ENCODE data around the gene PTPN14. TPM values are rescaled to one million over a fixed set of nuclear protein-coding genes. Genes with fewer than 3 reads are reported as not detected.

PTPN14 gene
- total RNA-seq, 1 donor from 2014 or later: 1.6 TPM

DNA sequence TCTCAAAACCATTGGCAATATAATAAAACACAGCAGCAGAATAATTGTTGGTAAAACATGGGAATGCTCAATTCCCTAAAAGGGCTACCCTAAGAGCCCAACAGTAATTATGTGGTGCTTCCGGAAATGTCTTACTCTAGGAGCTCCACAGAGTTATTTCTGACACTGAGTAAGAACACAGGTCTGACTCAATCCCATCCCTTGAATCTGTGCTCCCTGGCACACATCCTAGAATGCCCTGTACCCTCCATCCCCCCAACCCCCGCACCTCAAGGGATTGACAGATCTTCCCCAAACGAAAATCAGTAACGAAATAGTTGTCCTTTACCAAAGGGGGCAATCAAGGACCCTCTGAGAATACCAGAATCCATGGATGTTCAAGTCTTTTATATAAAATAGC lies 198.6 kb downstream of the PTPN14 start:
- FAIRE-seq (no peak), DNase-seq (ENCODE audit: low spot score in 2 of 2) (no peak)

DNA sequence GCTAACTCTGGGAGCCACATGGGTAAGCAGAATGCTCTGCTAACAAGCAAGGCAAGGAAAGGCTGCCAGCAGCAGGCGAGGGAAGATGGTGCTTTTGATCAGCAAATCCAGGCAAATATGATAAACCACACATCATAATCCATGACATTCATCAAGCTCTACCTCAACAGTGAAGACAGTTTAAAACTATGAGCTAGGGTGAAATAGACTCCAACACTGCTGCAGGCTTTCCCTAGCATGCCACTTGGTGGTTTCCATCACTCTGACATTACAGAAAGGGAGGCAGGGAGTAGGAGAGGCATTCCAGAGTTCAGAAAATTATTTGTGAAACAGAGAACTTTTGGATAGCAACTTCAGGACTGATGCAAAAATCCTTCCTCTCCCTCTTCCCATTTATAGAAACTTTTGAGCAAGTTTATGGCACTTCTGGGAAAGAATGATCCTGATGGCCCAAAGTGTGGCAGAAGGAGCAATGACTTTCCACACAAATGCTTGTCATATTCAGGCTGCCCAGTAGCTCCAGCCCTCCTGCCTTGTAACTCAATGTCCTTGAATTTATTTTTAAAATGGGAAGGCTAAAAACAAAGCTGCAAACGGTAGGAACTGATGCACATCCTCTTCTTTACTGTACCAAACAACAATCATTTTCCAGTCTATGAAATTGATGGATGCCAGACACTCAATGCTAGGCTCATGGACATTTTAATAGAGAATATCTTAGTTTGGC lies 199.7 kb downstream of the PTPN14 start:
- no peak for DNase-seq (ENCODE audit: low spot score in 2 of 2)
- FAIRE-seq: no peak

DNA sequence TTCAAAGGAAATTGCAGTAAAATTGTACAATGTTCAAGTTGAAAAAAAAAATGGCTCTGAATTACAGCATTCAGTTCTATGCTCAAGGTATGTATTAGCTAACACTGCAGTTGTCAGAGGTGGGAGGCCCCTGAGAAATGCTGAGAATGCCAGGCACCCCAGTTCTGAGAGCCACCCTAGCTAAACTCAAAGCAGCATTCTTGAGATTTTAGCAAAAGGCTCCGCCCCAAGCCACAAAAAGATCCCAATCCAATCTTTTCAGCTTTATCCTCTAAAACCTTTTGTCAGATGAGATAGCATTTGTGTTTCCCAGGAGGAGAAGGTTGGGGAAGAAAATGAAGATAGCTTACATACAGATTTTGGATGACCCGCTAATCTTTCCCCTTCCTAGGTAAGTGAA lies 201.6 kb downstream of the PTPN14 start:
- no peak for DNase-seq (ENCODE audit: low spot score in 2 of 2)
- no peak for FAIRE-seq

DNA sequence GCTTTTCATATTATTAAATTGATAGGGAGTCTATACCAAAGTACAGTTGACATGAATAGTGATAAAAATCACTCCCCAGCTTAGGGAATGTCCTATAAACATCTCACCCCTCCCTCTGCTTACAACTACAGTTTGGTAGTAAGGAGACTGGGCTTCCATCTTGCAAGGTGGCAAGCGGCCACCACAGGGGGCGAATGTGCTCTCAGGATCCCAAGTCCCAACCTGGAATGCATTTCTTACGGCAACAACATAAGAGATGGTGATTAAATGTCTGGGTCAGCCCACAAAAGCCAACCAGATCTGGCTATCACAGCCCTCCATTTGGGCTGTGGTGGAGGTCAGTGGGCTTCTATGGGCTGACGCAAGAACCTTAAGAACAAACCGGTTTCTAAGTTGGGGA lies 202.4 kb downstream of the PTPN14 start:
- DNase-seq (ENCODE audit: low spot score in 2 of 2) (no peak), FAIRE-seq (no peak)

DNA sequence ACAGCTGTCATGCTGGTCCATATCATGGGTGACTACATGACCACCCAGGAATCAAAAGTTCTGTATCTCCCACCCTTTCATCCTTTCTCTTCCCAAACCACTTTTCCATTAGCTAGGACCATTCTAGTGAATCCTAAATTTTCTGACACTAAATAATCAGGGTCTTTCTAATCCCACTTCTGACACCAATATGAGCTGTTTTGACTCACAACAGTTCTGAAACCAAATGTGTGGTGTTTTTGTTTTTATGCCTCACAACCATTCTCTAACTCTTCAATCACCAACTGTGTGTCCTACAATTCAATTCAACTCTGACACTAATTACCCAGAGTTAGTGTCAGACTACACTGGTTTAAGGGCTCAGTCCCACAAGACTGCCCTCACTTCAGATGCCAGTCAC lies 206.5 kb downstream of the PTPN14 start:
- DNase-seq (ENCODE audit: low spot score in 2 of 2): no peak
- FAIRE-seq: no peak

DNA sequence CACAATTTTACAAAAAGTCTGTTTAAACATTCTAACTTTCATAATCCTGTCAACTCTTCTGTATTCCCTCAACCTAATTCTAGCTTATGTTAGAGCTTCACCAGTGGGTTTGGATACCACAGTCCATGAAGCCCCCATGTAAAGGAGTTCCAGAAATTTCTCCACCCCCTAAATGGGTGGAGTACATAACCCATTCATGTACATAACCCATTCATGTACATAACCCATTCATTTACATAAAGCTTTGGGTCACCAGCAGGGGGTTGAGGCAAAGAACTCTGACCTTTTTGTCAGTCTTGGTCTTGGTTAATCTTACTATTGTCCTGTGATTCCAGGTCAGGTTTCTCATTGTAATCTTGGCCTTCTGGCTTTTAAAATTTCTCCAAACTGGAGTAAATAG lies 208.9 kb downstream of the PTPN14 start:
- DNase-seq (ENCODE audit: low spot score in 2 of 2) (no peak), FAIRE-seq (no peak)

DNA sequence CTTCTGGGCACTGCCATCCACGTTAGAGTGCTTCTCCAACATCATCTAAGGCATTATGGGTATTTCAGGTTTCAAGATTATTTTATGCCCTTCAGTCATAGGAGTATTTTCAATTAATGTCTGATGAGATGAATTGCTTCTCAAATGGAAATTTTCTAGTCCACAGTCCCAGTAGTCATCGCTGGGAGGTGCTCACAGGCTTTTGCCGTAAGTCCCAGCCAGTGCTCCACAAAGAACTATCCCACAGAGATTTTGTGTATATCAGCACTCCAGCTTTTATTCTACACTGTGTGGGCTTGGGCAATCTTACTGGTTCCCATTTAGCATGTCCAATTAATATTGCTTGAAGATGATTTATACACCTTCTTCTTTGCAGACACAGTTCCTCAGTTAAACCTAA lies 209.5 kb downstream of the PTPN14 start:
- DNase-seq (ENCODE audit: low spot score in 2 of 2) (no peak), FAIRE-seq (no peak)

DNA sequence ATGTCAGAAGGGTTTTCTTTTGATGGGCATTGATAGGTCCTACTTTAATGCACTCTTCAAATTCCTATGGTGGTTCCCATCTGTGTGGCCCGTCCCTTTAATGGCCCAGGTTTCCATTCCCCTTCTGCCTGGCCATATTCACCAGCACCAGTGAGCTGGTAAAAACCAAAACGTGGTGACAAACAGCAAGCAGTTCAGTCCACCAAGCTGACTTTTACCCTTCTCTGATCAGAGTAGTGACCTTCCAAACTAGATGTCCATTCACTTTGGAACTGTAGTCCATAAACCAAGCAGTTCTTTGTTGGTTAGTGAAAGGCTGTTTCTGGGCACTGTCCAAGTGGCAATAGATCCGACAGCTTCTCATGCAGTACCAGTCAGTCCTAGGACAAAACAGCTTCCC lies 209.9 kb downstream of the PTPN14 start:
- FAIRE-seq (no peak), DNase-seq (ENCODE audit: low spot score in 2 of 2) (no peak)

DNA sequence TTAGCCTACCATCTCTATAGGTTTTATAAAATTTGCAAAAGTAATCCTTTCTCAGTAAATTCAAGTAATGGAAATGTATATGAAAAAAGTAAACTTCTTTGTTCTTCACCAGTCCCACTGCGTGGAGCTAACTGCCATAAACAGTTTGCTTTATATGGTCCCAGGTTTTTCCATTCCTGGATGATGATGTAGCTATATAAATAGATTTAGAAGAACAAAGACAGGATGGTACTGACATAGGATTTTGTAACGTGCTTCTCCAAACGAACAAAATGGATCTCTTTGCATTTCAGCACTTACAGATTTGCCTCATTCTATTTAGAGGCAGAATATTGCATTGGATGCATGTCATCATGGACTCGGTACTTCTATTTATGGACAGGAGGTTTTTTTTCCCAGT lies 213.2 kb downstream of the PTPN14 start:
- FAIRE-seq (no peak), DNase-seq (ENCODE audit: low spot score in 2 of 2) (no peak)

DNA sequence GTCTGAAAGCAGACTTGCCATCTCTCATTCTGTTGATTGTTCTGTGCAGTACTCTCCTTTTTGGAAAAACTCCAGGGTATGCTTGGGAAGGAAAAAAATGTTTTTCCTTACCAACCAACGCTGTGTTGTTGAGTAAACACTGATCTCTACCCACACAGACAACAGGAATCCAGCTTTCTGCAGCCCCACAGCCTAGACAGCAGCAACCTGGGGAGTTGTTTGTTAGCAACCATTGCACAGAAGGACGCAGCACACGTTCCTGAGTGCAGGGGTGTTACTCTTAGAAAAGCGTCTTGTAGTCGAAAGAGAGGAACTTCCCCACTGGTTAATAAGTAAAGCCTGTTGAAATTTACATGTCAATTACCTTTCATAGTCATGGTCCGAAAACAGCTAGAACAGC lies 213.9 kb downstream of the PTPN14 start:
- no peak for FAIRE-seq
- DNase-seq (ENCODE audit: low spot score in 2 of 2): no peak

DNA sequence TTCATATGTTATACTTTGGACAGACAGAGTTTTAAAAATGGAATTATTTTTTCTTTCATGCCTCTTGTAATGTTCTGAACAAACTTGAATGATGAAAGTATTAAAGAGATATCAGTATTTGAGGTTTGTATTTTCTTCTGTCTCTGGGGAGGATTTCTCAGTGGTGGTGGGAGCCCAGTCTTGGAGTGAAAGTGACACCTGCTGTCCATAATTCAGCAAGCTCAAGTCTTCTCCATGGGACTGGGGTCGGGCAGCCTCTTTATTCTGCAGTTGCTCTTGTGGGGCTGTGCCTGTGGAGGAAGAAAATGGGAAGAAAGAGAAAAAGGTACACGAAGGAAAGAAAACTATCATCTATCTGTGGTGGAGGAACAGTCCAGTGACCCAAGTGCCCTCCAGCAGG lies 214.4 kb downstream of the PTPN14 start:
- FAIRE-seq (no peak), DNase-seq (ENCODE audit: low spot score in 2 of 2) (no peak)

DNA sequence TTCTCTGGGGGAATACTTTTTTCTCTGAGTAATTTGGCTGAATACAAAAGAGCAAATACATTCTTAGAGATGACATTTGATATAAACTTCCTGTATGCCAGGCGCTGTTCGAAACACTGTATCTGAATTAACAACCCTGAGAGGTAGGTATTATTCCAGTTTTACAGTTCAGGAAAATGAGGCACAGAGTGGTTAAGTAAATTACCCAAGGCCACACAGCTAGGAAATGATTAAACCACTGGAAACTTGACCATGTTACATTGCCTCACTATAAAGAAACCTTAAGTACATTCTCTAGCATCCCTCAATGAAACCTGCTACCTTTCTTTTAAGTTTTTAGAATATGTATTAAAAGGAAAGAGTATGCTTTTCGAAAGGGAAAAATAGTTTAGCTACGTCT lies 215.8 kb downstream of the PTPN14 start:
- FAIRE-seq (no peak), DNase-seq (ENCODE audit: low spot score in 2 of 2) (no peak)

DNA sequence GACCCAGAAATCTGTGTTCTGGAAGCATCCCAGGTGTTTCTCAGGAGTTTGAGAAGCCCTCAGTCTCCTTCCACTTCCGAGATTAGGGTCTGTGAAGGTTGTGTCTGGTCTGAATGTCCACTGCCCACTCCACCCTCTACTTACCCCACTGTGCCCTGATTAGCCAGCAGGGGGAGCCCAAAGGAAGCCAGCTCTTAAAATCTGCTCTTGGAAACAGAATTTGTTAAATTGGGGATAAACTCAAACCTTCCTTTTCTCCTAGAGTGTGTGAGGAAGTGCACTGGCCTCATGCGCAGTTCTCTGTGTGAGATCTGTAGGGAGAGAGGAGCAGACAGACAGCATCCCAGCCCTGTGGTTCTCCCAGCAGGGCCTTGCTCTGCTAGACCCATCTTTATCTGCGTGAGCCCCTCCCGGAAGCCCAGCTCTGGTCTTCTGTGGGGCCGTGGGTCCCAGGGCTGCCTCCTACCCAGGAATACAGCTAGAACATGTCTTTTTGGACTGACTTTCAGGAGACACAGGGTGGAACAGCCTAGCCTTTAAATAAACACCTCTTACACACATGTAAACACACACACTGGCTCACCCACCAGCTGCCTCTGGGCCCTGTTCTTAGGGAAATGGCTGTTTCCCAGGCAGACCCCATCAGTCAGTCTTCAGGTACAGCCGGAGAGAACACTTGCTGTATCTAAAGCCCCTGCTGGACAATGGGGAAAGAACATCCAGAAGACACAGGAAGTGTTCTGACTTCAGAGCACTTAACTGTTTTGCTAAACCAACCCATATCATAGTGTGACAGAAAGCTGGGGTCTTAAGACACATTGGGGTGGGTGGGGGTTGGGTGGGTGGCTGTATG lies 218.2 kb downstream of the PTPN14 start:
- DNase-seq (ENCODE audit: low spot score in 2 of 2) (peak in 1 of 2 donors; percentile 45), FAIRE-seq (no peak)

DNA sequence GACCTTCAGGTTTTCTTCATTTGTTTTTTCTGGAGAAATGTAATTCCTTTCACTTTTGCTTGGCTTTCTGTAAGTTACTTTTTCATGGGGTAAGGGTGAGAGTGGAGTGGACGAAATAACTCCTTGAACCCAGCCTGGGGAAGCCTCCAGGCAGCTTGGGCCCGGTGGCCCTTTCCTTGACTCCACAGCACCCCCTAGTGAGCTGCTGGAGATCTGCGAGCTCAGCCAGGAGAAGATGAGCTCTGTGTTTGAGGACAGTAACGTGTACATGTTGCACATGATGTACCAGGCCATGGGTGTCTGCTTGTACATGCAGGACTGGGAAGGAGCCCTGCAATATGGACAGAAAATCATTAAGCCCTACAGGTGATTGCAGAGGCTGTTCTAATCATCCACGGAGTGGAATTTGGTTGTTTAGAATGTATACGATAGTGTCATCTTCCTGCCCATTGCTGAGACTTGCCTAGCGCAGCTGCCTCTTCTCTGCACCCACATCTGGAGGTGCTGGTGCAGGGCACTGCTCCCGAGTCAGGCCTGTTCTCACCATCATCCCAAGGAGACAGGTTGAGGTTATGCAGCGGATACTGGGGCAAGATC lies 219.5 kb downstream of the PTPN14 start:
- no peak for FAIRE-seq
- peak in 1 of 2 donors; percentile 41 for DNase-seq (ENCODE audit: low spot score in 2 of 2)

DNA sequence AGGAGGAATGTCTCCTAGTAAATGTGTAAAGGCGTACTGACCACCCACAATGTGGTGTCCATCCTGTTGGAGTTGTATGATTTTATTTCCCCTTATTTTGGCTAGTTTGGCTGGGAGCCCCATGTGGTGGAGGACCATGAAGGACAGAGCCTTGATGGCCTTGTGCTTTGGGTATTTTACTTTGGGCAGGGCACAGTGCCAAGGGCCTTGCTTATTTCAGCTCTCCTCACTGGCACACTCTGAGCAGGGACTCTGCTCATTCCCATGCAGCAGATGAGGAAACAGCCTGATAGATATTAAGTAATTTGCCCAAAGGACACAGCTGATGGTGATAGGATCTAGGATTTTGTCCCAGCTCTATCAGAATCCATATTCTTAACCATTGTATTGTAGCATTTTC lies 220.2 kb downstream of the PTPN14 start:
- DNase-seq (ENCODE audit: low spot score in 2 of 2): no peak
- FAIRE-seq: no peak

DNA sequence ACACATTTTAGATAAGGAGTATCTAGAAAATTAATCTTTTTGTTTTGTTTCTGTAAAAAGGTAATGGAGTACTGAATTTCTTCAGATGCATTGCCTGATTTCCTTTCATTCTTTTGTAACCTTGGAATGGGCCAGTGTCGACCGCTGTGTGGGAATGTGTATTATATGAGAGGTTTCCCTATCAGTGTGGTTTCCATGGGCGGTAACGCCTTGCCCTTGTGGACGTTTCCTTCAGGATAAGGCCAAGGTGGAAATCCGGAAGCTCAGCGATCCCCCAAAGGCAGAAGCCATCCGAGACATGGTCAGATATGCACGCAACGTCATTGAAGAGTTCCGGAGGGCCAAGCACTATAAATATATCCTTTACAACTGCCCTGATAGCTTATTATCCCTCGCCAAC lies 220.7 kb downstream of the PTPN14 start:
- FAIRE-seq (no peak), DNase-seq (ENCODE audit: low spot score in 2 of 2) (no peak)

DNA sequence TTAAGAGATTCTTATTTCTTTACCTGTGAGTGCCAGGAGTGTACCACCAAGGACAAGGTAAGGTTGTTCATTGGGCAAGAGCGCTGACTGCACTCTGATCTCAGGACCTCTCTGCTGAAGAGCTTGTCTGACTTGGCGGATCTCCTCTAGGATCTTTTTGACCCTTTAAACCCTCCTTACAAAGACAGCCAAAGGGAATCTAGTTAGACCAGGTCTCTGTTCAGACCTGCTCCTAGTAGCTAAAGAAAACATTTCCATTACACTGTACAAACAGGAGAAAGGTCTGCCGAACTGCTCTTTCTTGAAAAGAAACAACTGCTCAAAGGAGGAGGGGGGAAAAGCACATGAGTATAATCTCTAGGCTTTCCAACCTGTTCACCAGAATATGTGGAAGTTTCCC lies 221.2 kb downstream of the PTPN14 start:
- FAIRE-seq (no peak), DNase-seq (ENCODE audit: low spot score in 2 of 2) (no peak)

DNA sequence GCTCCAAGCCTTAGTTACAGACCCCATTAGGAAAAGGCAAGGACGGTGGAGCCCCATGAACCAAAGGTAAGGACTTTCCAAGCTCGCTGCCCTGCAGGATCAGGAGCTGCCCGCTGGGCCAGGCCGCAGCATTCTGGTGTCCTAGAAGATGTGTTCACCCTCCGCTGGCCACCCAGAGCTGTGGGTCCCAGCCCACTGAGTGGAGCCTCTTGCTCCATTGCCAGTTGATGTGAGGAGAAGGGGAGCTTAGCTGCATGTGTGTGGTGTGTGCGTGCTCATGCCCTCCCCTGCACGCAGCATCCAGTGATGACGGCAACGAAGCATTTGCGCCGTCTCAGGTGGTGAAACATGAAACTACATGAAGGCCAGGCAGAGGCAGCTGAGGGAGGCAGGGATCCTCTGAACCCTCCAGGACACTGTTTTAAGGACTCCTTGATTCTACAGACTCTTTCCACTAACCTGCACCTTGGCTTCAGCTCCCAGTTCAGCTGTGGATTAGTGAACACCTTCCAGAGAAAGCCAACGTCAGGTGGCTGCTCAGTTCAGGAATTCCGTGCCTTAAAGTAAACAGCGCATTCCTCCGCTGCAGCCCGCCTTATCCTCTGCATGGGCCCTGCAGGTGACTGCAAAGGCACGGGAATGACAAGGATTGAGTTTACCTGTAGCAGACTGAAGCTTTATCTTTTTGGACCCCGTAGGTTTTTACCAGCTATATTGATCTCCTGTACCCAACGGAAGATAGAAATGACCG lies 221.8 kb downstream of the PTPN14 start:
- FAIRE-seq: no peak
- DNase-seq (ENCODE audit: low spot score in 2 of 2): no peak

DNA sequence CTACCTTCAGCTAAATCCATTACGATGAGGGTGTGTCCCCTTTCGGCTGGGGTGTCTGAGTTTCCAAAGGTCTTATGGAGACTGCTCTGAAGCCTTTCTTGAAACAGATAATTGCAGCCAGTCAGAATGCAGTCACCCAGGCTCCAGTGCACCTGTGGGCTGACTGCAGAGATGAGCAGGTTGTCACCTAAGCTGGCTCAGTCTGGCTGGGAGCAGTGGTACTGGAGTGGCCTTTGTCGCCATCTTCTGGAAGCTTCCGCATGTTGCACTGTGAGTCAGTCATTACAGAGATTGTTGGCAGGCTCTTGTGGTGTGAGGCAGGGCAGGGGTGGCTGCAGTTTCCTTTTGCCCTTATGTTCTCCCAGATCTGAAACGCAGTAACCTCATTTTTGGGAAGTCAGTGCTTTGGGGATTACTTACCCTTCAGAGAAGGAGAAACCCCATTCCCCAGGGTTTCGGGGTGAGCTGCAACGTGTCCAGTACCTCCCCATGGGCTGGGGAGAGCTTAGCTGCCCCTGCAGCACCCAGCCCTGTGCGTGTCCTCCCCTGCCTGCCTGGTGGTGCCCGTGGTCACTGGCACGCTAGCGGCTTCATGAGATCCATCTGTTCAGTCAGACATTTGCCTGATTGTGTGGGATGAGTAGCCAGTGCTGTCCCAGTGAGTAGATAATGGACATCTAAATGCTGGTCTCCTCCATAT lies 222.5 kb downstream of the PTPN14 start:
- FAIRE-seq (no peak), DNase-seq (ENCODE audit: low spot score in 2 of 2) (peak; percentile 47 to 81)

DNA sequence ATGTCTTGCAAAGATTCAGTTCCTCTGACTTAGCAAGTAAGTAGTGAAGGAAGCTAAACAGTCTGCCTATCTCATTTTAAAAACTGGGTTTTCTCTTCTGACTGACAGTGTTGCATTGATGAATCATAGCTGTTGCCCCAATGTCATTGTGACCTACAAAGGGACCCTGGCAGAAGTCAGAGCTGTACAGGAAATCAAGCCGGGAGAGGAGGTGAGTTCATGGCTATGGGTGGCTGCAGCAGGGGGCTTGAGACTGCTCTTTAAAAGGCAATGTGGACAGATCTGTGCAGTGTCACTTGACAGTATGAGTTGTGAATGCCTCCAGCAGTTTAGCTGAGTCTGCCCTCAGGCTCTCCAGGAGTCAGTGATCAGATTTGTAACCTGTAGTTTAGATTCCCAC lies 223.9 kb downstream of the PTPN14 start:
- DNase-seq (ENCODE audit: low spot score in 2 of 2): no peak
- FAIRE-seq: no peak
